GM19025 (cell line): ENCODE results near the gene PPFIA1.
"Not testable (repeated sequence)": the region's sequence is repeated elsewhere in the genome, so short reads cannot be mapped to it uniquely, and the experiment has no call there.

Experiments
- ATAC-seq: cut with Tn5 transposase; IDR thresholded peaks from one replicate; pipeline ENCODE4 v1.9.1; 2021; ENCODE audit warnings: mild to moderate bottlenecking, low read depth, moderate library complexity; ENCODE audit not compliant: unreplicated experiment

PPFIA1 gene

GRCh38 chr11:70407814-70408213 lies 137.3 kb downstream of the PPFIA1 start:
- no peak for ATAC-seq

DNA sequence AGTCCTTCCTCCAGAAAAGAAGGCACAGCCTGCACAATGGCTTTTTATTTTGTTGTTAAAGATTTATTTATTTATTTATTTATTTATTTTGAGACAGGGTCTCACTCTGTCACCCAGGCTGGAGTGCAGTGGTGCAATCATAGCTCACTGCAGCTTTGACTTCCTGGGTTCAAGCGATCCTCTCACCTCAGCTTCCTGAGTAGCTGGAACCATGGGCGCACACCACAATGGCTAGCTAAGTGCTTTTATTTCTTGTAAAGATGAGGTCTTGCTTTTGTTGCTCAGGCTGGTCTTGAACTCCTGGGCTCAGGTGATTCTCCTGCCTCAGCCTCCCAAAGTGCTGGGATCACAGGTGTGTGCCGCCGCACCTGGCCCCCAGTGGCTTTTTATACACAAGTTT lies 137.8 kb downstream of the PPFIA1 start:
- not testable (repeated sequence) for ATAC-seq

DNA sequence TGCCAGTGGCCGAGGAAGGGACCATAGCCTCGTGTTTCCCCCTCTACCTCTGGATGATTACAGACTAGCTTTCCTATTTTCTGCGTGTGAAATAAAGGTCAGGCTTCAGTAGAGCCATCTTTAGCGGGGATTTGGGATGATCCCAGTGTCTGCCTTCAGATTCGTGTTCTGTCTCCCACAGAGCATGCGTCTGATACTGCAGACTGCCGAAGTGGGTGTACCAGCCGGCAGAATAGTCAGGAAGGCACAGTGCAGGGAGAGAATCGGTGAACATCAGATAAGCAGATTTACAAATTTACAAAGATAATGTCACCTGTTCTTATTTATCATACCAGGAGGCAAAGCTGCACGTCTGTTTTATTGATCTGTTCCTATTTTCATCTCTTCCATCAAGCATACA lies 138.9 kb downstream of the PPFIA1 start:
- no peak for ATAC-seq

DNA sequence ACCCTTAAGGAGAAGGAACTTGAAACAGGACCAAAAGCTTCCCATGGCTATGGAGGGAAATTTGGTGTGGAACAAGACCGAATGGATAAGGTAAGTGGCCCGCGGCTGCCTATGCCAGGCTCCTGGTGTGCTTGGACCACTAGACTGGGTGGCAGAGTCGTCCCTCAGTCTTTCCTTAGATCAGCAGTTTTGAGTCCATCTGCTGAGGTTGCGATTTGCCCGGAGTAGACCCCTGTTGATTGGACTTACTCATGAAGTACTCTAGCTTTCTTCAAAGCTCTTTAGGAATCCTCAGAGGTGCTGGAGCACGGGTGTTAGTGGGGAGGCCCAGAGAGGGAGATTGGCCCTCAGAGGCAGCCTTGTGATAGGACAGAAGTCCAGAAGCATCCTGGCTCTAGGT lies 139.4 kb downstream of the PPFIA1 start:
- ATAC-seq: no peak

DNA sequence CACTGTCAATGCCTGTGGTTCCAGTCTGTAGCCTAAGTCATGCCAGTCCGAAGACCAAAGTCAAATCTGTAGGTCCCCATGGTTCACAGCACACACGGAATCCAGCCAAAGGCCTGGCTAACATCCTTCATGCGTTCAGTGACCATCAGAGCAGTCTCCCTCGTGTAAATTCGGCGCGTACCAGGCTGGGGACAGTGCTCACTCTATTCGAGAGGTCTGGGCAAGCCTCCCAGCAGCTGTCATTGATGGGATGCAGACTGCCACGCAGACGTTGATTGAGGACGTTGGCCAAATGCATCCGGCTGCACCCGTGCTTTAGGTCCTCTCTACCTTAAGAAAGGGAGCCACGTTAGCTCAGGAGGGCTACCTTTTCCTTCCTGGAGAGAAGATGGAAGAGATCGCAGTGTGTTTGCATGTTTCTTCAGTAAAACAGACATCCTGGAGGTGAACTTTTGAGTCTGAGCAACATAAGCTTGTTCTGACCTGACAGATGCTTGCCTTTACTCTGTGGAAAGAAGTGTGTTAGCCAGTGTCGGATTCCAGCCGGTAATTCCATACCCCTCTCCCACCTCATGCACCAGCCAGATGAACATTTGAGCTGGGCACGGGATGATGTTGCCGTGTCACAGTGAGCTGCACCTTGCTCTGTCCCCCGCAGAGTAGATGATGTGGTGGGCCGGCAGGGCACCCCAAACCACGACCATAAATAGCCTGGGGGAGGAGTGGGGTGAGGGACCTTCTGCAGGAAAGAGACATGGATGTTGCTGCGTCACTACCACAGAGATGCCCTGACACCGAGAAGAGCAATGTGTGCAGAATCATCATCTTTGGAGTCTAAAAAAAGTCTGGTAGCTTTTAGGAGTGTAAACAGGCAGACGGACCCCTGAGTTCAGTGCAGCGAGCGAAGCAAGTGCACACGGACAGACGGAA lies 140.1 kb downstream of the PPFIA1 start:
- no peak for ATAC-seq

- no peak for ATAC-seq
Measured at GRCh38 chr11:70411713-70412452, 141.4 kb downstream of the PPFIA1 start.

- no peak for ATAC-seq
Measured at GRCh38 chr11:70413151-70413550, 142.7 kb downstream of the PPFIA1 start.

DNA sequence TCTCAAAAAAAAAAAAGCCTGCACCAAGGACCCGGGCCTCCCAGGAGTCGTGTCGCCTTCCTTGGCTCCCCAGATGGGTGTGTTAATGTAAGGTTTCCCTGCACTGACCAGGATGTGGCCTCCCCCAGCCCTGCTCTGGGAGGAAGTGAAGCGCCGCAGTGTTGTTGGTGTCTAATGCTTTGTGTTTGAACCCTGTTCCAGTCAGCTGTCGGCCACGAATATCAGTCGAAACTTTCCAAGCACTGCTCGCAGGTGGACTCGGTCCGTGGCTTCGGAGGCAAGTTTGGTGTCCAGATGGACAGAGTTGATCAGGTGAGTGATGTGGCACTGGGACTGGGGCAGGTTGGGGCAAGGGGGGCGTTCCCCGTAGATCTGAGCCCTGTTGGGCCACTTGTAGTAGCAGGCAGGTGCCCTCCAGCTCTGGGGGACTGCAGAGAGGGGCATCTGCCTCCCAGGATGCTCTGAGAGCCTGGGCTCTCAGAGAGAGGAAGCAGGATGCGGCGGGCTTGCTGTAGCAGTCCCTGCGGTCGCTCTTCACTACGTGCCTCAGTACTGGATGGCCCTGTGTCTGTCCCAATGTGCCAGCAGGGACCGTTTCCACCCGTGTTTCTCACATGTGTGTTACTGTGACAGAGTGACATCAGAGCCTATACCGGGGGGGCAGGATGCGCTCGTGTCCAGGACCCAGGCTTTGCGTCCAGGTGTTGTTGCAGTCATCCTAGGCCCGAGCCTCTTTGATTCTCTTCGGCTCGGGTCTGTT lies 144.0 kb downstream of the PPFIA1 start:
- no peak for ATAC-seq

GRCh38 chr11:70415191-70415590 lies 144.7 kb downstream of the PPFIA1 start:
- no peak for ATAC-seq

- ATAC-seq: no peak
Measured at GRCh38 chr11:70415642-70416395, 145.3 kb downstream of the PPFIA1 start.

GRCh38 chr11:70416881-70417280 lies 146.4 kb downstream of the PPFIA1 start:
- ATAC-seq: no peak

DNA sequence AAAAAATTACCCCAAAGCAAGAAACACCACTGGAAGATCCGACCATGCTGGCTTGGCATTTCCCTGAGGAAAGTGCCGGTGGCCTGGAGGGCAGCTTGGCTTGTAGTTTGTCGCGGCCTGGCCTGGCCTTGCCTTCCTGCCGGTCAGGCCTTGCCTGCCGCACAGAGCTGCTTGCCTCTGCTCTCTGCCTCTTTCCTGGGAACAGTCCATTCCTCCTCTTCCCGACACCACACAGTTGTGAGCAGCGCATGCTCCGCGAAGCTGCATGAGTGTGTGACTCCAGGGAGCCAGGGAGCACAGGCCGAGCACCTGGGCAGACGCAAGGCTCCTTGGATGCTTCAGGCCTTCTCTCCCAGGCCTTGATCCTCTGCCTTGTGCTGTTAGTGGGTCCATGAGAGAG lies 147.6 kb downstream of the PPFIA1 start:
- ATAC-seq: no peak

DNA sequence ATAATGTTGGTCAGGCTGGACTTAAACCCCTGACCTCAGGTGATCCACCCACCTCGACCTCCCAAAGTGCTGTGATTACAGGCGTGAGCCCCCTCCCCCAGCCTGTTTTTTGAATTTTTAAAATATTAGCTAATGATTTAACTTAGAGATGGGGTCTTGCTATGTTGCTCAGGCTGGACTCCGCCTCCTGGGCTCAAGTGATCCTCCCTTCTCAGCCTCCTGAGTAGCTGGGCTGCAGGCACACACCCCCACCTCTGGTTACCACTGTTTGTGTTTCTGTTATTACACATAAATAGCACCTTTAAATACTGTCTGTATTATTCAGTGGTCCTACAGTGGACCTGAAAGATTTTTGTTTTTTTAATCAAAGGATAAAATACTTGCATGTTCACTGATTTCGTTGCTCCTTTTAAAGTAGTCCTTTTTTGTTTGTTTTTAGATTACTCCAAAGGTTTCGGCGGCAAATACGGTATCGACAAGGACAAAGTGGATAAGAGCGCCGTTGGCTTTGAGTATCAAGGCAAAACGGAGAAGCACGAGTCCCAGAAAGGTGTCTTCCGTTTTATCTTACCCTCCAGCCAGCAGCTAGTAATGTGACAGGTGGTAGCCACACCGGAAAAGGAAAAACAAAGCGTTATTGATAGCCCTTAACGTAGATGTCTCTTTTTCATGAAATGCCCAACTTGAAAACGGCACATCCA lies 149.0 kb downstream of the PPFIA1 start:
- no peak for ATAC-seq

- ATAC-seq: no peak
Measured at GRCh38 chr11:70420008-70420464, 149.5 kb downstream of the PPFIA1 start.

DNA sequence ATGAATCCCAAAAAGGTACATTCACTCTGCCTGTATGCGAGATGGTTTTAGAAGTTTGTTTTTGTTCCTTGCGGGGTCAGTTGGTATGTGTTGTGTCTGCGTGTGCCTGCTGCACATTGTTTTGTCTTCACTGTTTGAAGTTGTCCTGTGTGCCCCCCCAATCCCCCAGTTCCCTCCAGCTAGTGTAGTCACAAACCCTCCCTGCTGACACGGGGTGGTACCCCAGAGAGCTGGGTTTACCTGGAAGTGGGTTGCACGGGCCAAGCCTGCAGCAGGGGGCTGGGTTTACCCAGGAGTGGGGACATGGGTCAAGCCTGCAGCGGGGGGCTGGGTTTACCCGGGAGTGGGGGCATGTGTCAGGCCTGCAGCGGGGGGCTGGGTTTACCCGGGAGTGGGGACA lies 150.0 kb downstream of the PPFIA1 start:
- no peak for ATAC-seq

DNA sequence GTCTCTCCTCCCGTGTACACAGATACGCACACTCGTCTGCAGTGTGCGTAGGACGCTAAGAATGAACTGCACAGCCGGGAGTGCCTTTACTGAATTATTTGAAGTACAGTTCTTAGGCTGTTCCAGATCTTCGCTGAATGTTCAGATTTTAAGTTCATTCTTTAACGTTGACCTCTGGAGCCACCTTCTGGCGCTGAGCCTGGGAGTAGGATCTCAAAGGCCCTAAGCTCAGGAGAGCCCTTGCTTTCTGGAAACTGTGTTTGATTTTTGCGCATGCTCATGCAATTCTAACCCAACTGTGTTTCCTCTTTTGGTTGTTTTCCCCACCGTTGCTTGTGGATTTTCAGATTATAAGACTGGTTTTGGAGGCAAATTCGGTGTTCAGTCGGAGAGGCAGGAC lies 150.6 kb downstream of the PPFIA1 start:
- no peak for ATAC-seq

GRCh38 chr11:70422692-70423522 lies 152.4 kb downstream of the PPFIA1 start:
- no peak for ATAC-seq
